ENCODE results near the gene BCAR3.

GRCh38 chr1:93692026-93692425 lies 10.4 kb upstream of the BCAR3 start:
- TF ChIP-seq USF2 (IDR thresholded peaks at IDR 0.05), result no peak
- TF ChIP-seq KDM5A (IDR thresholded peaks at IDR 0.05), result no peak
- TF ChIP-seq CHD2 (IDR thresholded peaks at IDR 0.05; ENCODE audit: low read length, partially characterized antibody), result no peak
- TF ChIP-seq, protein P1, sequence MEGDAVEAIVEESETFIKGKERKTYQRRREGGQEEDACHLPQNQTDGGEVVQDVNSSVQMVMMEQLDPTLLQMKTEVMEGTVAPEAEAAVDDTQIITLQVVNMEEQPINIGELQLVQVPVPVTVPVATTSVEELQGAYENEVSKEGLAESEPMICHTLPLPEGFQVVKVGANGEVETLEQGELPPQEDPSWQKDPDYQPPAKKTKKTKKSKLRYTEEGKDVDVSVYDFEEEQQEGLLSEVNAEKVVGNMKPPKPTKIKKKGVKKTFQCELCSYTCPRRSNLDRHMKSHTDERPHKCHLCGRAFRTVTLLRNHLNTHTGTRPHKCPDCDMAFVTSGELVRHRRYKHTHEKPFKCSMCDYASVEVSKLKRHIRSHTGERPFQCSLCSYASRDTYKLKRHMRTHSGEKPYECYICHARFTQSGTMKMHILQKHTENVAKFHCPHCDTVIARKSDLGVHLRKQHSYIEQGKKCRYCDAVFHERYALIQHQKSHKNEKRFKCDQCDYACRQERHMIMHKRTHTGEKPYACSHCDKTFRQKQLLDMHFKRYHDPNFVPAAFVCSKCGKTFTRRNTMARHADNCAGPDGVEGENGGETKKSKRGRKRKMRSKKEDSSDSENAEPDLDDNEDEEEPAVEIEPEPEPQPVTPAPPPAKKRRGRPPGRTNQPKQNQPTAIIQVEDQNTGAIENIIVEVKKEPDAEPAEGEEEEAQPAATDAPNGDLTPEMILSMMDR (IDR thresholded peaks at IDR 0.05), result no peak
- TF ChIP-seq EHF (CRISPR knock-in tag; IDR thresholded peaks at IDR 0.05), result no peak
- TF ChIP-seq, protein P2, sequence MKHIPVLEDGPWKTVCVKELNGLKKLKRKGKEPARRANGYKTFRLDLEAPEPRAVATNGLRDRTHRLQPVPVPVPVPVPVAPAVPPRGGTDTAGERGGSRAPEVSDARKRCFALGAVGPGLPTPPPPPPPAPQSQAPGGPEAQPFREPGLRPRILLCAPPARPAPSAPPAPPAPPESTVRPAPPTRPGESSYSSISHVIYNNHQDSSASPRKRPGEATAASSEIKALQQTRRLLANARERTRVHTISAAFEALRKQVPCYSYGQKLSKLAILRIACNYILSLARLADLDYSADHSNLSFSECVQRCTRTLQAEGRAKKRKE (CRISPR knock-in tag; IDR thresholded peaks at IDR 0.05; ENCODE audit: low read depth), result no peak
- TF ChIP-seq POLR2A (IDR thresholded peaks at IDR 0.05; ENCODE audit: low read length), result no peak

Data from A549 (cell line).